Stimulated activated CD8-positive, alpha-beta memory T cell treated with anti-CD3 and anti-CD28 coated beads, Interleukin-12 subunit alpha, Interleukin-12 subunit beta, amount 100 ng/mL, for 1 hour (primary cell): Measurements from ENCODE around the gene SEC62.

Experiments used
- DNase-seq: peaks from one replicate; pipeline ENCODE4 v3.0.0-alpha.2; 2020; ENCODE audit warnings: low read depth

SEC62 gene, protein sequence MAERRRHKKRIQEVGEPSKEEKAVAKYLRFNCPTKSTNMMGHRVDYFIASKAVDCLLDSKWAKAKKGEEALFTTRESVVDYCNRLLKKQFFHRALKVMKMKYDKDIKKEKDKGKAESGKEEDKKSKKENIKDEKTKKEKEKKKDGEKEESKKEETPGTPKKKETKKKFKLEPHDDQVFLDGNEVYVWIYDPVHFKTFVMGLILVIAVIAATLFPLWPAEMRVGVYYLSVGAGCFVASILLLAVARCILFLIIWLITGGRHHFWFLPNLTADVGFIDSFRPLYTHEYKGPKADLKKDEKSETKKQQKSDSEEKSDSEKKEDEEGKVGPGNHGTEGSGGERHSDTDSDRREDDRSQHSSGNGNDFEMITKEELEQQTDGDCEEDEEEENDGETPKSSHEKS

DNA sequence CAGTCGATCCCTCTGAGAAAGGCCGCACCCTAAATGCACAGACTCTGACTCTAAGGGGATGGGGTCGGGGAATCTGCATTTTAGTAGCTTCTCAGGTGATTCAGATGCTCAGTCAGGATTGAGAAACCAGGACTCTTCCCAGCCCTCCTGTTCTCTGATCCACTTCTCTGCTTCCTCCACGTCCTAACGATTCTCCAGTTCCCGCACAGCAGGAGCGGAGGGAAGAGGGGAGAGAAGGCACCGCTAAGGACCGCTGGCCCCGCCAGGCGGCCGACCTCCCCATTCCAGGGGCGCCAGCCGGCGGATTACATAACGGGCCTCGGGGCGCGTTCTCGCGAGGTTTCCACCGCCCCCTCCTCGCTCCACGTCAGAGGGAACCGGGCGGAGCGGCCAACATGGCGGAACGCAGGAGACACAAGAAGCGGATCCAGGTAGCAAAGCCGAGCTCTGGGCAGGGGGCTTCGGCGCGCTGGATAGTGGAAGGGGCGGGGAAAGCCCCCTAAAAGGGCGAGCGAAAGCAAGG is at the start of gene SEC62:
TSS of gene SEC62 (plus strand) at position 380 of the 523 bp plus-strand sequence. CDS start at position 396, 16 bp downstream.
- peak; percentile 88 for DNase-seq

DNA sequence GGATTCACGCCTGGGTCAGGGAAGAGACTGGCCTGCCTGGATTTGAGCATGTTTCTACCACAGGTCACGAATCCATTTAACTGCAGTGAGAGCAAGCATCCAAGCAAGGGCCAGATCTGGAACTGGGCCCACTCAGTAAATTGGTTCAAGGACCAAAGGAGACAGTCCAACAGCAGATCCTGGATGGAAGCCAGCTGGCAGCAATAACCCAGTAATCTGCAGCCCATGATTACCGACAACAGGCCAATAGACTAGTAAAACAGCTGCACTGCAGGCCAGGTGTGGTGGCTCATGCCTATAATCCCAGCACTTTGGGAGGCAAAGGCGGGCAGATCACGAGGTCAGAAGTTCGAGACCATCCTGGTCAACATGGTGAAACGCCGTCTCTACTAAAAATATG is 43.4 kb upstream of the SEC62 start:
- DNase-seq: no peak

DNA sequence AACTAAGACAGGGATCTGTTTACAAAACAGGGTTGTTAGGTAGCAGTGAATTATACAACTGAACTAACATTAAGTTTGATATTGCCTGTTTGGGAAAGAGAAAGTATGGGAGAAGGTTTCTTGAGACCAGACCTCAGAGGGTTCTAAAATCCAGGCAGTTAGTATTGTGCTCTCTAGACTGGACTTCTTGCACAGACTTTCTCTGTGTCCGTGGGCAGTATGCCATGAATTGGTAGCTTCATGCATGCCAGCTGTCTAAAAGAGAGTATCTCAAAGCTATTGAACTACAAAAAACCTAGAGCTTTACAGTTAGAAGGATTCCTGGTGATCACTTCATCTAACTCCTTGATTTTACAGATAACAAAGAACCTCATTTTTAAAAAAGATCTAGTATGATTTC is 42.8 kb upstream of the SEC62 start:
- DNase-seq: no peak

DNA sequence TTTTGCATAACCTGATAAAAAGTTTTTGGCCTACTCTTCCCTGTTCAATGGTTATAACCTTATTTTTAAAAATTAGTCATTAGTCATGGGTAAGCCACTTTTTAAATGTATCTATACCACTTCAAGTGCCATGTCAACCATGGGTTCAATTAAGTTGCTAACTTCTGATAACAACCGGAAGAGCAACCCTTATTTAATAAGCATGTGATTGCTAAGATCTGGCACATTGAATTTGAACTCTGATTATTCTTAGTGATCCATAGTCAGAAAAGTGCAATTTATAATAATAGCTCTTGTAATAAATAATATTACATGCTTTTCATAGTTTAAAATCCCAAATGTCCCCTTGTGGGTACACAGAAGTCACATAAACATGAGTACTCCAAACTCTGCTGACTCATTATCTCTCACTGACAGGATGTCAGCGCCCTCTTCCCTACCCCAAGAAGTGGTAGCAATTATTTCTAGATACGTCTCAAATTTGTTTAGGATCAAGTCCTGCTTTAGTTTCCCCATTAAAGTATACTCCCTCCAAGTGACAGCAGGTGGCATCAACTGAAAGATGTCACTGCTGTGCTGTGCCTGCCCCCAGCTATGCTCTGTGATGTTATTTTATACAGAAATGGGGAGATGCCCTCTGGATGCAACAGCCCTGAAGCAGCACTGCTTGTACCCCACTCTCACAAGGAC is 36.6 kb upstream of the SEC62 start:
- no peak for DNase-seq

DNA sequence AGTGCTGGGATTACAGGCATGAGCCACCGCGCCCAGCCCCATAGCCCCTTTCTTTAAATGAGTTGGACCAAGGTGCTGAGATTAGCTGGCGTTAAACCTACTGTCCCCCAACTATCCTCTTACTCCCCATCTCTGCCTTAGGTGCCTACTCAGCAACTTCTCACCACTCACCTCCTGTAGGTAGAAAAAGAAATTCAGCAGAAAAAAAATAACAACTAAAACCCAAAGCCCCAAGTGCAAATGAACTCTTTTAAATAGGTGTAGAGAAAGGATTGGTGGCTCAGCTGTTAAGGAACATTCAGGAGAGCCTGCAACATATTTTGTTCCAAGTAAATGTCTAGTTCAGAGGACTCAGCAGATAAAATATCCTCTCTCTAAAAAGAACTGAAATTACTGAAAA is 35.8 kb upstream of the SEC62 start:
- DNase-seq: no peak

DNA sequence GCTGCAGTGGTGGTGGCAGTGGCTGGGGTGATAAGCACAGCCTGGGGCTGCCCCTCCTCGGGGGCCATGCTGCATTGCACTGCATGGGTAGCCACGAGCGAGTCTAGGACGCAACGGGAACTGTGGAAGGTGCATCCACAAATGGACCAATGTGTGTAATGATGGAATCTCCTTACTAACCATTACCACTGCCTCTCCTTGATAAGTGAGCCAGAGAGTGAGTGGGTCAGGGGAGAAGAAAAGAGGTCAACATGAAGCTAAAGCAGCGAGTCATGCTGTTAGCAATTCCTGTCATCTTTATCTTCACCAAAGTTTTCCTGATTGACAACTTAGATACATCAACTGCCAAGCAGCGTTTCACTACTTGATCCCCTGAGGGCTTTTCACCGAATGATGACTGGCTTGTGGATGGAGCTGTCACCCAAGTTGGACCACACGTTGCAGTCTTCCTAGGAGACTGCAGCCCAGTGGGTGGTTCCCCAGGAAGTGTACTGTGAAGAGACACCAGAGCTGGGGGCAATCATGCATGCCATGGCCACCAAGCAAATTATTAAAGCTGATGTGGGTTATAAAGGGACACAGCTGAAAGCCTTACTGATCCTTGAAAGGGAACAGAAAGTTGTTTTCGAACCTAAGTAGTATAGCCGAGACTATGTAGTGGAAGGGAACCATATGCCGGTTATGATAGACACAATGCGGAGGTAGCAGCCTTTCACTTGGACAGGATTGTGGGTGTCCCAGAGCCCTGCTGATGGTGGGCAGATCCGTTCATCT is 34.7 kb upstream of the SEC62 start:
- no peak for DNase-seq

DNA sequence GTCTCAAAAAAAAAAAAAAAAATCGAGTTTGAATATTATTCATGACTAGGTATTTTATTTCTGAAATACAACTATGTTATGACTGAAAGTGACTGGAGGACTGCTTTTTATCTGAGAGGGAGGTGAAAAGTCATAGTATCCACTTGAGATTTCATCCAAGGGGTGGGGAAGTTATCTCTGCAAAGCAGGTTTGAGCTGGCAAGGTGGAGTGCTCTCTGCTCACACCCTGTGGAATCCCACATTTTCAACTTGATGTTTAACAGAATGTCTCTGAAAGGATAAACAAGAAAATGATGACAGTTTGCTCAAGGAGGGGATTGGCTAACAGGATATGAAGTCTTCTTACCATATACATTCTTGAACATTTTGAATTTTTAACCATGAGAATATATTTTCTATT is 27.3 kb upstream of the SEC62 start:
- DNase-seq: no peak

DNA sequence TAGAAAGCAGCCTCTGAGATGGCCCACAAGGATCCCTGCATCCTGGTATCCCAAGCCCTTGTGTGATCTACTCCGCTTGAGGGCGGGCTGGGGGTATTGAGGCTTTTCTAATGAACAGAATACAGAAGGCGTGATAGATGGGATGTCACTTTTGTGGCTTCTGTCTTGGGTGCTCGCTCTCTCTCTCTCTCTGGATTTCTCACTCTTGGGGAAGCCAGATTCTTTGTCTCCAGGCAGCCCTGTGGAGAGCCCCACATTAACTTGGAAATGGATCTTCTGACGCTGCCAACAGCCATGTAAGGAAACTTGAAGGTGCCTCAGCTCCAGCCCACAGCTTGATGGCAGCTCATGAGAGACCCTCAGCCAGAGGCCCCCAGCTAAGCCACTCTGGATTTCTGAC is 26.9 kb upstream of the SEC62 start:
- no peak for DNase-seq

DNA sequence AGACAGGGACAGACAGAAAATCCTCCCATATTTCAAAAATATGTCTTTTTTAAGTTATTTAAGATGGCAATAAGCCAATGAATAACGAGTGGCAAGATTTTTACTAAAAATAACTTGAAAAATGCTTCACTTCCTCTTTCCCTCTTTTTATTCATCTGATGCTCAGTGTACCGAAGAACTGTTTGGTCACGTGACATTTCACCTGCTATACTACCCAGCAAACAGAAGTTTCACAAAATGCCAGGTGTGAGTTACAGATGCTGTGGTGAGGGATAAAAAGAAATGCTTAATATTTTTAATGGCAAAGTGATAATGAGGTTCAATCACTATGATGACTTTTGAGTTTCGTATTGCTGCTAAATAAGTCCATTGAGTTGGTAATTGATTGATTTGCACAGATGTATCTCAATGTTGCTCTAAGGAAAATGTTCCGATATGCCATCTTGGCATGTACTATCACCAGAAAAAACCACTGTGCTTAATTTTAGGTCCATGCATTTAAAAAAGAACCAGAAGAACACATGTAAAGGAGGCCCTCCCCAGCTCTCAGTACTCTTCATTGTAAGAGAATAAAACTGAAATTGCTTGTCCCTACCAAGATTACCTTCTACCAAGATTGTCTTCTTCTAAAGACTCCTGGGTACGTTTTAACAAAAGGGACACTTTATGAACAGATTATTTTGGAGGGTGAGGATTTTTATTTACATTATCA is 26.0 kb upstream of the SEC62 start:
- no peak for DNase-seq

DNA sequence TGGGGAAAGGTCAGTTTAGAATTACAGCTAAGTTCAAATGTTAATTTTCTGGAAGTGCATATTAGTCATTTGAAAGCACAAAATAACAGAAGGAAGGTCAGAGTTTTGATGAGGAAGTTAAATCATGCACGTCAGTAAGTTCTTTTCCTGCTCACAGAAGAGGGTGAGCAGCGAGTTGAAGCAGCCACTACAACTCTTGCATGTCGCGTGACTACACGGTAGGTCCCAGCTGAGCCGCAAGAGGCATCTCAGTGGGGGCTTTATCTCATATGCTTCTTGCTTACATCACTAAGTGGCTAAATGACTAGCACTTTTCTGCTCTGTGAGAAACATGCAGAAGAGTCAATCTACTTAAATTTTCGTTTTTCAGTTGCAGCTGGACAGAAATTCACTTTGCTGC is 21.3 kb upstream of the SEC62 start:
- DNase-seq: no peak

DNA sequence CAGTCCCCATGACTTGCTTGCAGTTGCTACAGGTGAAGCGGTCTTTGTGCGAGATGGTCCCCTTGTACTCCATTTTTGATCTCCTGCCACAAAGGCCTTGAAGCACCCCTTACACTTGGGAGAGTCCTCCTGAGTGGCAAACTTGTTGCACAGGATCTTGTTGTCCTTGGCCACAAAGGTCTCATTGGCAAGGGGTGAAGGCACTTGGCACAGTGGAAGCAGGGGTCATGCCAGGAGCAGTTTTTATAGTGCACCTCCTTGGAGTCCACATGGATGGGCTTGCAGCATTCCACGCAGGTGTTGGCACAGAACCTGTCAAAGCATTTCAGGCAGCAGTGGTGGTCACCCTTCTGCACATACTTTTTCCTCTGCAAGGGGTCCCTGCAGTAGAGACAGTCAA is 20.3 kb upstream of the SEC62 start:
- no peak for DNase-seq

DNA sequence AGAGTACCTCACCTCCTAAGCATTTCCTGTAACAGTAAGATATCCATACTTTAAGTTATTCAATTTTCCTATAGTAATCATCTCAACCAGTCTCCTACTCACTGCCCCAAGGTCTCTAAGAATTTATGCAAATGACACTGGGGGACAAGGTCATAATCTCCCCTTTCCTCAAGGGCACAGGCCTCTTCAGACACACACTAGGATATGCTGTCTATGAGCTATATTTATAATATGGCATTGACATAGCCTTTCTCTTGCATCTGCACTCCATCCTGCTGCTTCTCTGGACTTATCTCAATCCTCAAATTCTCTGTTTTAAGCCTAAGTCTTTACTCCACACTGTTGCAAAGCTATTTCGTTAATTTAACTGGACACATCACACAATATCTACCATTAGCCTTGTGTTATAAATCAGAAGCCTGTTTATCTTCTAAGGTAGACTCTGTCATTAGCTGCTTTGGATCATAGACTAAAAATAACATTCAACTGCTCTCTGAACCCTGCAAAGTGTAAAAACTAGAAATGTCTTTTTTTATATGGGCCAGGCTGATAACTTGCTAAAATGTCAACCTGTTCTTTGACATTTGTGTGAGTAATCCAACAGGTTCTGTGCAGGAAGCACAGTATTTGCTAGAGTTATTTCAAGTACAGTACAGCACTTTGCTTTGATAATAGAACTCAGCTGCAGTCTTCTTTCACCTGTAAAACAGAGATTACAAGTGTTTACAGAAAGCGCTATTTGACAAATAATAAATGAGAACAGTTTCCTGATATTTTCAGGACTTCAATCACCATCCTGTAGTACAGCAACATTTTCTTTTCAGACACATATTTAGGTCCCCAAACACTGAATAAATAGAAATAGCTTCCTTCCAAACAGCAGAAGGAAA is 17.8 kb upstream of the SEC62 start:
- DNase-seq: no peak

DNA sequence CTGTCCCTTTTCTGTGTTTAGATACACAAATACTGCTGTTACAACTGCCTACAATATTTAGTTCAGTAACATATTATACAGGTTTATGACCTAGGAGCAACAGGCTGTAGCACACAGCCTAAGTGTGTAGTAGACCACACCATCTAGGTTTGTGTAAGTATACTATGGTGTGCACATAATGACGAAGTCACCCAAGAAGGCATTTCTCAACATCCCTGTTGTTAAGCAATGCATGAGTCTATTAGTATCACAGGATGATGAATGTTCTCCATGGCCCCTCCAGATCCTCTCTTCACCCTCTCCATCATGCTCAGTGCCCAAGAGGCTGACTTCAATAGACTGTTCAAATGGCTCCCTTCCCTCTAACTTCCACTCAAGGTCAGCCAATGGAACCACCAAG is 14.6 kb upstream of the SEC62 start:
- DNase-seq: no peak

DNA sequence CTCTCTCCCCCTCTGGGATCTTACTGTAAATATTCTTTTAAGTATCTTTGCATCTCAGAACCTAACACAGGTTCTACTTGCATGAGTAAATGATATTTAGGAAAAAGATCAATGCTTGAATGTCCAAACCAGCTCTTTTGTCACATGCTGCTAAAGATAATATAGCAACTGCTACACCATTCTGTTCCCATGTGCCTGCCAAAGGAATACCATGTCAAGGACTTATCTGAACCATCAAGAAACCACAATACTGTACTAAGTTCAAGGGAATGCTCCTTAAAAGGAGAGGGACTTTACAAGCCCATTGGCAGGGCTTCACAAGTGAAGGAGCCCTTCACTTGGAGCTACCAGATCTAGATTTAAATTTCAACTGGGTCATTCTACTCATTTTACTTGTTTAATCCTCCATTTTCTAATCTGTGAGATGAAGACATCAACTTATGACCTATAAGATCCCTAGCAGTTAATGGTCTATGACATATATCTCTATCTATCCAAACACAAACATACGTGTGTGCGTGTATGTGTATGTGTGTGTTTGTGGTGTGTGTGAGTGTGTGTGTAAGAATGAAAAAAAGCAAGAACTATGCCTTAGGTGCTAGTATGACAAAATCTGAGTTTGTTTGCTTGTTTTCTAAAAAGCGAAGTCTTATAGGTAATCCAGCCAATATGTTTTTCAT is 13.0 kb upstream of the SEC62 start:
- DNase-seq: no peak

DNA sequence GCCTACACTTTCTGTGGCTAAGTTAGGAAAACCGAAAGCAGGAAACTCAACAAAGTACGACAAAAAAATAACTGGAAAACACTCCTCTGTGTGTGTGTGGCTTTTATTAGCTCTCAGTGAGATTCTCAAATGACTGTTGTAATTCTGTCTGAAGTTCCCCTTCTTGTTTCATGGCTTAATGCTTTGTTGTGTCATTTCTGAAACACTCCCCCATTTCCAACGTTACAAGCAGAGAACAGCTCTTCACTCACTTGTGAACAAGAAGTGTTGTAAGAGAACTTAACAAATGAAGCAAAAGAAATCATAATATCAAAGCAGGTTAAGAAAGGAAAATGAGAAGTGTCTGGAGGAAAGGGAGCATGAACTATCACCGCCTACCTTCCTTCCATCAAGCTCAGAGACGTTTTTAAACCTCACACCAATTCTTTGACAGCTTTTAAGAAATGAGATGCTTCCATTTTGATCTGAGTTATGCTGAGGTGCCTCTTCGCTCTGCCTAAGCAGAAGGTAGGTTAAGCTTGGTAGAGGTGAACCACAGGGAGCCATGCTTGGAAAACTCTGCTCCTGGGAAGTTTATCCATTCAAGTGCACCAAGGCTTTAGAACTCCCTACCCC is 12.4 kb upstream of the SEC62 start:
- no peak for DNase-seq

DNA sequence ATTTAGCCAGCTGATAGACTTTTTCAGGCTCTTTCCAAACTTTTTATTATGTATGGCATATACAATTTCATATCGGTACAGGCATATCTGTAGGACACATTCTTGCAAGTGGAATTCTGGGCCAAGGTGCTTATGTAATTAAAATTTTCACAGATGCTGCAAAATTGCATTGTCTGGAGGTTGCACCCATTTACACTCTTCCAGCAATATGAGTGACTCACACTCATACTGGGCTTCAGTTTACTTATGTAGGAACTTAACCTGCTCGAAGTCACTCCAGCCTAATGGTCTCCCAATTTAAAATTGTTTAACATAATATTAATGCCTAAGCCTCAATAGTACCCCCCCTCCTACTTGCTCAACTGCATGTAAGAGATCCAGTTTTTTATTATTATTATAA is 11.2 kb upstream of the SEC62 start:
- no peak for DNase-seq

DNA sequence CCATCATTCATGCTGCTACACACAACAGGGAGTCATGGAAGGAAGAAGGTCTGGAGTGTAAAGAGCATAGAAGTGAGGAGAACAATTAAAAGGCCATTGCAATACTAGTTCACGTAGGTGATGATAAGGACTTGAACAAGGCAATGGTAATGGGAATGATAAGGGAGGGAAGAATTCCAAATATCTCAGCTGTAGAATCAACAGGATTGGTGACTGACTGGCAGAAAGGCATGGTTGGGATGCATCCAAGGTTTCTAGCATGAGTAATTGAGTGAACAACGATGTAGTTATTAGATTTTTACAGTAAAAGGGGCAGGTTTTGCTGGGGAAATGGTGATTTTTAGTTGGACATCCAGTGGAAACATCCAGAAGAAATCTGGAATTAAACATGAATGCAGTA is 2.4 kb upstream of the SEC62 start:
- DNase-seq: no peak

DNA sequence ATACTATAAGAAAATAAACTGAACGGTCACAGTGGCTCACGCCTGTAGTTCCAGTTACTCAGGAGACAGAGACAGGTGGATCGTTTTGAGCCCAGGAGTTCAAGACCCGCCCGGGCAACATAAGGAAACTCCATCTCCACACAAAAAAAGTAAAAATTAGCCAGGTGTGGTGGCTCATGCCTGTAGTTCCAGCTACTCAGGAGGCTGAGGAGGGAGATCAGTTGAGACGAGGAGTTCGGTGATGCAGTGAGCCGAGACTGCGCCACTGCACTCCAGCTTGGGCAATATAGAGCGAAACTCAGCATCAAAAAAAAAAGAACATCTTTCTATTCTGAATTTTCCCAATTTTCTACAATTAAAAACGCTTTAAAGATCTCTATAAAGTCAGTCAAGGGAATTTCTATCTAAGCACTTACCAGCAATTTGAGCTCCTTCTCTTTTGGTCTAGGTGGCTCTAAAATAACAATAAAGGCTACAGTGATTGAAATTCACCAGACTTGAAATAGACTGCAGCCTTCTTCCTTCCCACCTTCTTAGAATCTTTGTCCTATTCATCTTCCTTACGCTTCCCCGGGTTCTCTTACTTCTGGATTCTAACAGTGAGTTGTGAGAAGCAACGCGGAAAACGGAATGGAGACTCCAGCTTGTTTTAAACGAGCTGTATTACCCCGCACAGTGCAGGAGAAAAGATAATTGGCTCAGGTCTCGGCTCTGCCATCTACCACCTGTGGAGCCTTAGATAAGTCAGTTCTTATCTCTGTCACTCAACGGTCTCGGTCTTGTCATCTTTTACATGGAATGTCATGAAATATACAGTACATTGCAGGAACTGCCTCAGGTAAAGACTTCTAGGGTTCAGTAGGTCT is 812 bp upstream of the SEC62 start:
- no peak for DNase-seq
